NCI-H1092 (cell line): Measurements from ENCODE around the gene PLEKHO2.

ENCODE experiments used
- DNase-seq: peaks from one replicate; lab custom pipeline; 2025; lab: John Stamatoyannopoulos, UW

The PLEKHO2 gene

GRCh38 chr15:64912379-64913325, 70.9 kb downstream of the PLEKHO2 start:
- no peak for DNase-seq

DNA sequence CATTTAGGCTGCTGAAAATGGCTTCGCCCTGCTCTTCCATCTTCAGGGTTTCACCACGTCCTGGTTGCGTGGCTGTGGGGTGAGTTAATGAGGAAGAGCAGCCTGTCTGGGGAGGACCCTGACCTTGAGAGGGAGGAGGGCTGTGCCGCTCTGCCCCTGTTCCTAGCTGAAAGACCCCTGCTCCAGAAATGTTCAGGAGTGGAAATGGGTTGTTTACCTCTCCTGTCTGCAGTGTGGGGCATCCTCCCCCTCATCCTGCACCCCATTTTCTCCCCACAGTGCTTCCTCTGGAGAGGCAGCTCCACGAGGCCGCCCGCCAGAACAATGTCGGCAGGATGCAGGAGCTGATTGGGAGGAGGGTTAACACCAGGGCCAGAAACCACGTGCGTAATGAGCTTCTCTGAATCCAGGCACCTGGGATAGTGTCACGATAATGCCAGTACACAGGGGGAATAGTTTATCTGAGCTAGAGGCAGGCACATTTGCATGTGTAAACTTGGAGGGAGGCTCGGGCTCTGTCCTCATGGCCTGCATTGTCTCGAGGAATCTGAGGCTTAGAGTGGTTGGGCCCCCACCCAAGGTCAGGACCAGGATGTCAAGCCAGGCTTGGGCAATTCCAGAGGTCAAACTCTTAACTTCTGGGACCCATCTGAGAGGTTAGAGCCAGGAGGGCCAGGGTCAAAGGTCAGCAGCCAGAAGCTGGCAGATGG, 74.0 kb downstream of the PLEKHO2 start:
- DNase-seq: no peak

GRCh38 chr15:64916365-64916764, 74.7 kb downstream of the PLEKHO2 start:
- DNase-seq: no peak

GRCh38 chr15:64917211-64917610, 75.5 kb downstream of the PLEKHO2 start:
- no peak for DNase-seq
